Astrocyte (in vitro differentiated cells and primary cell): ENCODE measurements around the gene MMP24OS. TPM values are rescaled to one million over a fixed set of nuclear protein-coding genes. Genes with fewer than 3 reads are reported as not detected.

Experiments used
- DNase-seq: peaks from one replicate; pipeline ENCODE4 v3.0.0-alpha.2; 2010; ENCODE audit warnings: low read depth
- FAIRE-seq: peaks from 2 replicates; lab custom pipeline; 2011; peaks lifted over from hg19 to GRCh38; lab: Jason Lieb, UNC
- H2AFZ ChIP-seq: 2 replicates; pipeline ENCODE4 v1.6.0; 2012; ENCODE audit warnings: low read depth, low read length, inconsistent platforms
- H3K27ac ChIP-seq: 2 replicates; pipeline ENCODE4 v1.5.1; 2011; ENCODE audit warnings: low read depth, low read length, inconsistent platforms
- H3K27me3 ChIP-seq: 2 replicates; pipeline ENCODE4 v1.6.0; 2011; ENCODE audit warnings: low read length, inconsistent platforms; ENCODE audit not compliant: insufficient read depth
- H3K36me3 ChIP-seq: 2 replicates; pipeline ENCODE4 v1.5.1; 2011; ENCODE audit warnings: low read length, inconsistent platforms; ENCODE audit not compliant: insufficient read depth
- H3K4me1 ChIP-seq: 2 replicates; pipeline ENCODE4 v1.5.1; 2011; ENCODE audit warnings: low read length, inconsistent platforms; ENCODE audit not compliant: insufficient read depth
- H3K4me2 ChIP-seq: 2 replicates; pipeline ENCODE4 v1.6.0; 2012; ENCODE audit warnings: low read length, inconsistent platforms
- H3K4me3 ChIP-seq: 2 replicates; pipeline ENCODE4 v1.5.1; 2011; ENCODE audit warnings: low read depth, mild to moderate bottlenecking, low read length, inconsistent platforms; ENCODE audit not compliant: insufficient read depth
- H3K79me2 ChIP-seq: 2 replicates; pipeline ENCODE4 v1.6.0; 2012; ENCODE audit warnings: mild to moderate bottlenecking, low read length, inconsistent platforms; ENCODE audit not compliant: insufficient read depth
- H3K9ac ChIP-seq: 2 replicates; pipeline ENCODE4 v1.6.0; 2012; ENCODE audit warnings: mild to moderate bottlenecking, low read length, inconsistent platforms
- H3K9me3 ChIP-seq: 2 replicates; pipeline ENCODE4 v1.5.1; 2012; ENCODE audit warnings: low read depth, mild to moderate bottlenecking, low read length, inconsistent platforms; ENCODE audit not compliant: insufficient read depth
- H4K20me1 ChIP-seq: 2 replicates; pipeline ENCODE4 v1.6.0; 2012; ENCODE audit warnings: low read length, inconsistent platforms; ENCODE audit not compliant: insufficient read depth
- H3K27ac Mint-ChIP-seq: one replicate; pipeline ENCODE4 v1.8.0; 2021; ENCODE audit warnings: mild to moderate bottlenecking, mixed read lengths; ENCODE audit not compliant: unreplicated experiment
- H3K27me3 Mint-ChIP-seq: one replicate; pipeline ENCODE4 v1.8.0; 2021; ENCODE audit warnings: low read depth, mixed read lengths; ENCODE audit not compliant: unreplicated experiment
- H3K36me3 Mint-ChIP-seq: one replicate; pipeline ENCODE4 v1.8.0; 2021; ENCODE audit warnings: low read depth, mixed read lengths; ENCODE audit not compliant: unreplicated experiment
- H3K4me1 Mint-ChIP-seq: one replicate; pipeline ENCODE4 v1.8.0; 2021; ENCODE audit warnings: low read depth, mixed read lengths; ENCODE audit not compliant: unreplicated experiment
- H3K4me3 Mint-ChIP-seq: one replicate; pipeline ENCODE4 v1.8.0; 2021; ENCODE audit warnings: mild to moderate bottlenecking, moderate library complexity, mixed read lengths; ENCODE audit not compliant: unreplicated experiment
- H3K9me3 Mint-ChIP-seq: one replicate; pipeline ENCODE4 v1.8.0; 2021; ENCODE audit warnings: mild to moderate bottlenecking, mixed read lengths; ENCODE audit not compliant: unreplicated experiment
- EZH2 ChIP-seq: IDR thresholded peaks from 2 replicates; pipeline ENCODE4 v1.6.1; 2012; ENCODE audit warnings: mild to moderate bottlenecking, low read length, inconsistent platforms; ENCODE audit not compliant: insufficient read depth
- total RNA-seq: library from RNA; stranded (reverse); gene quantifications from 2 replicates; pipeline ENCODE4 v1.2.1, GENCODE V29; 2021
- TF ChIP-seq, protein P1 (sequence below): IDR thresholded peaks from 2 replicates; pipeline ENCODE4 v1.5.1; 2011; ENCODE audit warnings: low read depth, mild to moderate bottlenecking, inconsistent platforms, low read length, moderate library complexity; ENCODE audit not compliant: insufficient read depth

The MMP24OS gene
- total RNA-seq, 1 donor from 2014 or later = 86.5 TPM

DNA sequence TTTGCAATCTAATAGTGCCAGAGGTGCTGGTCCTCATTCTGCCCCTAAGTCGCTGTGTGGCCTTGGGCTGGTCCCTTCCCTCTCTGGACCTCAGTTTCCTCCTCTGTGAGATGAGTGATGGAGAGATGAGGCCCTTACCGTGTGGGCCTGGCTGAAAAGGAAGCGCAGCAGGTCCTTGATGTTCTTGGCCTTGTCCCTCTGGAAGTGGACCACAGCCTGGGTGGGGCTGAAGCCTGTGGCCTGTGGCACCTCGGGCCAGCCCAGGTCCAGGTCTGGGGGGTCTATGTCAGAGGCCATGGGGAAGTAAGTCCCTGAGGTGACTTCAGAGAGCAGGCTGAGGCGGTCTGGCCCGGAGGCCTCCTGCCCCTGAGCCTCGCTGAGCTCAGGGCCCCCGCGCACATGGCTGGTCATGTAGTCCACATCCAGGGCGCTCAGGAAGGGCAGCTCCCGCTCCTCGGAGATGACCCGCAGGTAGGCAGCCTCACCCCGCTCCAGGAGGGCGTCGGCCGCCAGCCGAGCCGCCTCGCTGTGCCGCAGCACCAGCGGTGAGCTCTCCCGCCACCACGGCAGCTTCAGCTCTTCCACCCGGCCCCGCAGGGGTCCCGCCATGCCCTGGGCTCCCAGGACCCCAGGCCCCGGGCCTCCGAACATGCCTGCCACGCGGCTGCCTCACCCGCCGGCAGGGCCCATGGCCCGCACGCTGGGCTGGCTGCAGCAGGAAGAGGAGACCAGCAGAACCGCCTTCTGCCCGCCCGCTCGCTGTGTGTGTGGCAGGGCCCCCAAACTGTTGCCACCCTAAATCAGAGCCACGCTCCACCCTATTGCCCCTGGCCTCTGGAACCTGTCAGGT lies 14.0 kb upstream of the MMP24OS start, which contains the start of gene FAM83C:
FAM83C (minus strand) TSS at position 772 of the 850 bp plus-strand sequence; CDS start at position 651, 121 bp downstream.
- H3K9me3 Mint-ChIP-seq = no peaks in the 10 kb centered on the region
- no peaks in the 10 kb centered on the region for H3K9me3 ChIP-seq
- H3K79me2 ChIP-seq = no peaks in the 10 kb centered on the region
- DNase-seq (no peak), FAIRE-seq (no peak)
- no peak within 1 kb of the TSS for H3K9ac ChIP-seq
- peaks cover 19% of the 10 kb centered on the region for H3K27me3 Mint-ChIP-seq
- peaks cover under 1% of the 10 kb centered on the region for H3K4me1 ChIP-seq
- H3K27ac Mint-ChIP-seq = peak within 1 kb of the TSS; percentile 47
- no peak within 1 kb of the TSS for H3K4me3 ChIP-seq
- H3K36me3 ChIP-seq = no peaks in the 10 kb centered on the region
- H3K4me3 Mint-ChIP-seq = no peak within 1 kb of the TSS
- no peak for TF ChIP-seq EZH2
- TF ChIP-seq, protein P1, sequence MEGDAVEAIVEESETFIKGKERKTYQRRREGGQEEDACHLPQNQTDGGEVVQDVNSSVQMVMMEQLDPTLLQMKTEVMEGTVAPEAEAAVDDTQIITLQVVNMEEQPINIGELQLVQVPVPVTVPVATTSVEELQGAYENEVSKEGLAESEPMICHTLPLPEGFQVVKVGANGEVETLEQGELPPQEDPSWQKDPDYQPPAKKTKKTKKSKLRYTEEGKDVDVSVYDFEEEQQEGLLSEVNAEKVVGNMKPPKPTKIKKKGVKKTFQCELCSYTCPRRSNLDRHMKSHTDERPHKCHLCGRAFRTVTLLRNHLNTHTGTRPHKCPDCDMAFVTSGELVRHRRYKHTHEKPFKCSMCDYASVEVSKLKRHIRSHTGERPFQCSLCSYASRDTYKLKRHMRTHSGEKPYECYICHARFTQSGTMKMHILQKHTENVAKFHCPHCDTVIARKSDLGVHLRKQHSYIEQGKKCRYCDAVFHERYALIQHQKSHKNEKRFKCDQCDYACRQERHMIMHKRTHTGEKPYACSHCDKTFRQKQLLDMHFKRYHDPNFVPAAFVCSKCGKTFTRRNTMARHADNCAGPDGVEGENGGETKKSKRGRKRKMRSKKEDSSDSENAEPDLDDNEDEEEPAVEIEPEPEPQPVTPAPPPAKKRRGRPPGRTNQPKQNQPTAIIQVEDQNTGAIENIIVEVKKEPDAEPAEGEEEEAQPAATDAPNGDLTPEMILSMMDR = no peak
- no peaks in the 10 kb centered on the region for H3K27me3 ChIP-seq
- H3K27ac ChIP-seq = no peak within 1 kb of the TSS
- no peak within 1 kb of the TSS for H3K4me2 ChIP-seq
- no peaks in the 10 kb centered on the region for H4K20me1 ChIP-seq
- no peaks in the 10 kb centered on the region for H3K36me3 Mint-ChIP-seq
- H3K4me1 Mint-ChIP-seq = no peaks in the 10 kb centered on the region
- peak within 1 kb of the TSS; percentile 10 for H2AFZ ChIP-seq

DNA sequence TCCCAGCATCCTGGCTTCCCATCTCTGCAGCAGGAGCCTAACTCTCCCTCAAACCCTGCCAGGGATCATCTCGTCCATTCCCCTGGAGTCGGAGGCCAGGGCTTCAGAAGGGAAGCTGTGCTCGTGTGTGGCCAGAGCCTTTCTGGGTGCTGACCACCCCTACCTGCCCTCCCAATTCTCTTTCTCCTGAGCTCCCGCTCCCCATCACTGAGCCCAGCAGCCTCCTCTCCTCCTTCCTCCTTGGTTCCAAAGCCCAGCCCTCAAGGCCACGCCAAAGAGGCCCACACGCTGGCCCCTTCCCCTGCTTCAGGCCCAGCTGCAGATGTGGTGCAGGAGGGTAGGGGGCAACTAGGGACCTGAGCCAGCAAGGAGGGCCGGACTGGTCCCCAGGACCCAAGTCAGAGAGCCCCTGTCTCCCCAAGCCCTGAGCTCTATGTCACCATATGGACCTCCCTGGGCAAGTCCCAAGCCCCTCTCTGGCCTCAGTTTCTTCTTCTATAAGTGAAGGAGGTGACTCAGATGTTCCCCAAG lies 13.0 kb upstream of the MMP24OS start:
- Histone ChIP-seq H3K4me2 (no peak overlapping the region), H3K4me1 (no peaks in the 10 kb centered on the region), H2AFZ (no peak overlapping the region), H3K27me3 (no peaks in the 10 kb centered on the region), H3K4me3 (no peak overlapping the region), H3K36me3 (no peaks in the 10 kb centered on the region), H3K9ac (no peak overlapping the region), H4K20me1 (no peaks in the 10 kb centered on the region), H3K79me2 (no peaks in the 10 kb centered on the region), H3K9me3 (no peaks in the 10 kb centered on the region), H3K27ac (no peak overlapping the region)
- FAIRE-seq (no peak), DNase-seq (no peak)
- no peak for TF ChIP-seq EZH2
- TF ChIP-seq, protein P1 = no peak
- no peaks in the 10 kb centered on the region for H3K36me3 Mint-ChIP-seq
- H3K9me3 Mint-ChIP-seq = no peaks in the 10 kb centered on the region
- H3K4me3 Mint-ChIP-seq = no peak overlapping the region
- H3K27me3 Mint-ChIP-seq = peaks cover 19% of the 10 kb centered on the region
- H3K4me1 Mint-ChIP-seq = peaks cover 1% of the 10 kb centered on the region
- no peak overlapping the region for H3K27ac Mint-ChIP-seq
